H9 (cell line): Measurements from ENCODE around the gene GTF3C5. TPM values are rescaled to one million over a fixed set of nuclear protein-coding genes. Genes with fewer than 3 reads are reported as not detected.

ENCODE experiments used
- DNase-seq: peaks from one replicate; pipeline ENCODE4 v3.0.0-alpha.2; 2017
- H2AFZ ChIP-seq: one replicate; pipeline ENCODE4 v1.6.1; 2013; ENCODE audit warnings: mild to moderate bottlenecking, low read length, control low read depth, moderate library complexity
- H2AK5ac ChIP-seq: 2 replicates; pipeline ENCODE4 v1.6.1; 2013; ENCODE audit warnings: low read length, control low read depth, mixed read lengths; ENCODE audit not compliant: insufficient read length
- H2BK120ac ChIP-seq: one replicate; pipeline ENCODE4 v1.6.1; 2013; ENCODE audit warnings: low read depth, mild to moderate bottlenecking, low read length, control low read depth, inconsistent platforms; ENCODE audit not compliant: poor library complexity, severe bottlenecking
- H2BK12ac ChIP-seq: 2 replicates; pipeline ENCODE4 v1.6.1; 2013; ENCODE audit warnings: low read length, control low read depth, mixed read lengths, low read depth; ENCODE audit not compliant: insufficient read length
- H2BK15ac ChIP-seq: 2 replicates; pipeline ENCODE4 v1.6.1; 2013; ENCODE audit warnings: low read depth, low read length, control low read depth
- H2BK20ac ChIP-seq: one replicate; pipeline ENCODE4 v1.6.1; 2013; ENCODE audit warnings: low read depth, mild to moderate bottlenecking, low read length, control low read depth, inconsistent platforms; ENCODE audit not compliant: poor library complexity, severe bottlenecking
- H2BK5ac ChIP-seq: 2 replicates; pipeline ENCODE4 v1.6.1; 2013; ENCODE audit warnings: low read length, control low read depth, mixed read lengths; ENCODE audit not compliant: insufficient read length
- H3K14ac ChIP-seq: 2 replicates; pipeline ENCODE4 v1.6.1; 2013; ENCODE audit warnings: low read length, control low read depth; ENCODE audit not compliant: insufficient read depth
- H3K18ac ChIP-seq: 2 replicates; pipeline ENCODE4 v1.6.1; 2013; ENCODE audit warnings: low read depth, mild to moderate bottlenecking, mixed read lengths, low read length, control low read depth; ENCODE audit not compliant: insufficient read length
- H3K23ac ChIP-seq: 2 replicates; pipeline ENCODE4 v1.6.1; 2013; ENCODE audit warnings: low read length, control low read depth, mixed read lengths, low read depth; ENCODE audit not compliant: insufficient read length
- H3K23me2 ChIP-seq: 2 replicates; pipeline ENCODE4 v1.6.1; 2013; ENCODE audit warnings: low read depth, mild to moderate bottlenecking, mixed read lengths, low read length, control low read depth; ENCODE audit not compliant: insufficient read length, poor library complexity, severe bottlenecking
- H3K27ac ChIP-seq: 2 replicates; pipeline ENCODE4 v1.5.1; 2013; ENCODE audit warnings: low read length, control low read depth, mixed read lengths, low read depth; ENCODE audit not compliant: insufficient read length
- H3K27me3 ChIP-seq: 2 replicates; pipeline ENCODE4 v1.6.1; 2013; ENCODE audit warnings: low read length, control low read depth, inconsistent platforms; ENCODE audit not compliant: insufficient read depth
- H3K4ac ChIP-seq: 2 replicates; pipeline ENCODE4 v1.6.1; 2013; ENCODE audit warnings: low read depth, mild to moderate bottlenecking, control low read depth, inconsistent platforms, low read length, moderate library complexity
- H3K4me1 ChIP-seq: 2 replicates; pipeline ENCODE4 v1.6.1; 2013; ENCODE audit warnings: low read length, control low read depth, inconsistent platforms; ENCODE audit not compliant: insufficient read depth
- H3K4me2 ChIP-seq: 2 replicates; pipeline ENCODE4 v1.6.1; 2013; ENCODE audit warnings: low read length, control low read depth, mixed read lengths; ENCODE audit not compliant: insufficient read length, insufficient read depth
- H3K56ac ChIP-seq: 2 replicates; pipeline ENCODE4 v1.6.1; 2013; ENCODE audit warnings: low read depth, mild to moderate bottlenecking, mixed read lengths, low read length, control low read depth; ENCODE audit not compliant: insufficient read length
- H3K79me1 ChIP-seq: 2 replicates; pipeline ENCODE4 v1.6.1; 2013; ENCODE audit warnings: low read depth, mild to moderate bottlenecking, moderate library complexity, low read length, control low read depth, inconsistent platforms; ENCODE audit not compliant: insufficient read depth, poor library complexity, severe bottlenecking
- H3K79me2 ChIP-seq: 2 replicates; pipeline ENCODE4 v1.6.1; 2013; ENCODE audit warnings: low read length, control low read depth, inconsistent platforms; ENCODE audit not compliant: insufficient read depth
- H3K9ac ChIP-seq: 2 replicates; pipeline ENCODE4 v1.6.1; 2013; ENCODE audit warnings: low read length, control low read depth, mixed read lengths; ENCODE audit not compliant: insufficient read length; ENCODE audit errors: extremely low read depth
- H3K9me3 ChIP-seq: one replicate; pipeline ENCODE4 v1.6.1; 2013; ENCODE audit warnings: low read depth, low read length, inconsistent platforms; ENCODE audit not compliant: control insufficient read depth
- H3T11ph ChIP-seq: one replicate; pipeline ENCODE4 v1.6.1; 2013; ENCODE audit warnings: mild to moderate bottlenecking, low read length, control low read depth, inconsistent platforms
- H4K20me1 ChIP-seq: one replicate; pipeline ENCODE4 v1.6.1; 2013; ENCODE audit not compliant: control insufficient read depth, insufficient read length, insufficient read depth
- H4K5ac ChIP-seq: 2 replicates; pipeline ENCODE4 v1.6.1; 2013; ENCODE audit warnings: low read depth, mild to moderate bottlenecking, mixed read lengths, low read length, control low read depth; ENCODE audit not compliant: insufficient read length
- H4K8ac ChIP-seq: replicated peaks from 2 replicates; pipeline ENCODE4 v1.6.1; 2013; ENCODE audit warnings: low read length, control low read depth, mixed read lengths, low read depth; ENCODE audit not compliant: insufficient read length
- H4K91ac ChIP-seq: 2 replicates; pipeline ENCODE4 v1.6.1; 2013; ENCODE audit warnings: low read depth, mild to moderate bottlenecking, moderate library complexity, mixed read lengths, low read length, control low read depth; ENCODE audit not compliant: insufficient read length
- H3K27ac Mint-ChIP-seq, 3 experiments: 2 replicates in 2 of 3; 3 replicates in 1 of 3; pipeline ENCODE4 v1.8.0; 2020 to 2021; ENCODE audit warnings: mixed read lengths in 3 of 3, mild to moderate bottlenecking in 1 of 3, moderate library complexity in 1 of 3
- H3K27me3 Mint-ChIP-seq: 2 replicates; pipeline ENCODE4 v1.8.0; 2021; ENCODE audit warnings: low read depth, mild to moderate bottlenecking, moderate library complexity, mixed read lengths
- H3K36me3 Mint-ChIP-seq, 3 experiments: 2 replicates in 2 of 3; 3 replicates in 1 of 3; pipeline ENCODE4 v1.8.0; 2020 to 2021; ENCODE audit warnings: low read depth in 3 of 3, mixed read lengths in 3 of 3; ENCODE audit not compliant: insufficient read depth in 1 of 3
- H3K4me1 Mint-ChIP-seq, 2 experiments: 2 replicates each; pipeline ENCODE4 v1.8.0; 2020; ENCODE audit warnings: mixed read lengths in 2 of 2
- H3K4me3 Mint-ChIP-seq, 2 experiments: 2 replicates in 1 of 2; 3 replicates in 1 of 2; pipeline ENCODE4 v1.8.0; 2020 to 2021; ENCODE audit warnings: mild to moderate bottlenecking in 2 of 2, mixed read lengths in 2 of 2, moderate library complexity in 1 of 2
- H3K9me3 Mint-ChIP-seq, 2 experiments: 2 replicates in 1 of 2; 3 replicates in 1 of 2; pipeline ENCODE4 v1.8.0; 2020; ENCODE audit warnings: mild to moderate bottlenecking in 2 of 2, mixed read lengths in 2 of 2, moderate library complexity in 1 of 2
- CTCF ChIP-seq: fragments of 200-600 bp; sonication (generic); conservative IDR thresholded peaks from 3 replicates; pipeline ENCODE4 v1.8.0; 2021; ENCODE audit warnings: antibody characterized with exemption, mild to moderate bottlenecking
- WGBS: extraction: QIAGEN DNeasy Blood & Tissue Kit; methylation state at CpG from one replicate; pipeline ENCODE4 v1.1.7; 2013; ENCODE audit warnings: missing lambda C conversion rate, low lambda C conversion rate, mixed read lengths; ENCODE audit not compliant: insufficient read length; ENCODE audit errors: extremely low coverage; 5-methylcytosine and 5-hydroxymethylcytosine counted together
- total RNA-seq: library from RNA; stranded (reverse); gene quantifications from 2 replicates; pipeline ENCODE4 v1.2.1, GENCODE V29; 2021

GTF3C5 gene
- total RNA-seq, 1 experiment from 2014 or later = 88.9 TPM

GRCh38 chr9:133090187-133090586, 59.4 kb downstream of the GTF3C5 start:
- Histone ChIP-seq H3K18ac (no peak overlapping the region), H2AFZ (no peak overlapping the region), H3K14ac (no peak overlapping the region), H2BK5ac (no peak overlapping the region), H4K8ac (no peak overlapping the region), H3K79me1 (no peaks in the 10 kb centered on the region), H3T11ph (no peak overlapping the region), H3K27me3 (no peaks in the 10 kb centered on the region), H3K4me2 (no peak overlapping the region), H4K20me1 (no peaks in the 10 kb centered on the region), H2BK120ac (no peak overlapping the region), H4K91ac (no peak overlapping the region), H3K27ac (no peak overlapping the region), H3K4ac (no peak overlapping the region), H3K9ac (no peak overlapping the region), H3K23me2 (no peaks in the 10 kb centered on the region), H4K5ac (no peak overlapping the region), H3K9me3 (no peaks in the 10 kb centered on the region), H3K23ac (no peak overlapping the region), H2BK15ac (no peak overlapping the region), H3K79me2 (no peaks in the 10 kb centered on the region), H2BK20ac (no peak overlapping the region), H3K4me1 (no peaks in the 10 kb centered on the region), H2AK5ac (no peak overlapping the region), H3K56ac (no peak overlapping the region), H2BK12ac (no peak overlapping the region)
- 0 out of 4 replicates have a peak, but pooled peaks cover 0 to 2% of the 10 kb centered on the region in 2 experiments for H3K4me1 Mint-ChIP-seq
- no peaks in the 10 kb centered on the region for H3K36me3 Mint-ChIP-seq
- no peak overlapping the region; a peak in 1 of 7 replicates for H3K27ac Mint-ChIP-seq
- peaks cover 4 to 7% of the 10 kb centered on the region in 2 experiments; a peak in 4 of 5 replicates for H3K9me3 Mint-ChIP-seq
- WGBS = no CpG with 5 or more reads among the region's 6 CpGs
- H3K4me3 Mint-ChIP-seq = no peak overlapping the region
- no peak for DNase-seq
- no peak for TF ChIP-seq CTCF
- peaks cover 4% of the 10 kb centered on the region for H3K27me3 Mint-ChIP-seq
